K562 (cell line): ENCODE results near the gene FANCG.

Experiments
- BACH1 ChIP-seq: fragments of 200-800 bp; sonication (Bioruptor generic); IDR thresholded peaks from 2 replicates; pipeline ENCODE4 v1.6.1; 2016; ENCODE audit warnings: missing genetic modification characterization, missing compliant biosample characterization
- CBFB ChIP-seq: sonication (generic); formaldehyde crosslinking; IDR thresholded peaks from 2 replicates; pipeline ENCODE4 v1.4.0; 2020; ENCODE audit warnings: mild to moderate bottlenecking, missing genetic modification reagents
- CHD2 ChIP-seq: IDR thresholded peaks from 2 replicates; pipeline ENCODE4 v1.6.1; 2011; ENCODE audit warnings: low read depth, low read length
- MCM3 ChIP-seq: fragments of 450-650 bp; IDR thresholded peaks from 2 replicates; pipeline ENCODE4 v1.6.1; 2016
- POLR2A ChIP-seq: fragments of 450-650 bp; conservative IDR thresholded peaks from 2 replicates; pipeline ENCODE4 v1.6.1; 2016
- SMAD4 ChIP-seq: fragments of 250-450 bp; sonication (Bioruptor Pico); conservative IDR thresholded peaks from 2 replicates; pipeline ENCODE4 v1.8.0; 2021; ENCODE audit warnings: inconsistent platforms, mild to moderate bottlenecking, moderate library complexity
- SMARCA5 ChIP-seq: fragments of 450-650 bp; IDR thresholded peaks from 2 replicates; pipeline ENCODE4 v1.6.1; 2016
- SMC3 ChIP-seq: conservative IDR thresholded peaks from 2 replicates; pipeline ENCODE4 v1.6.1; 2011; ENCODE audit warnings: low read depth, low read length, improper control_type of control experiment; ENCODE audit not compliant: insufficient read depth
- ZBTB5 ChIP-seq: fragments of 450-650 bp; IDR thresholded peaks from 2 replicates; pipeline ENCODE4 v1.6.1; 2017; ENCODE audit warnings: antibody characterized with exemption
- ZNF12 ChIP-seq: sonication (generic); formaldehyde crosslinking; IDR thresholded peaks from 2 replicates; pipeline ENCODE4 v1.4.0; 2020; ENCODE audit warnings: mild to moderate bottlenecking, missing genetic modification reagents
- ZNF445 ChIP-seq: fragments of 250-450 bp; sonication (Bioruptor Pico); IDR thresholded peaks from 2 replicates; pipeline ENCODE4 v1.4.0; 2020; ENCODE audit warnings: low read depth, mild to moderate bottlenecking, moderate library complexity
- TF ChIP-seq, protein P1 (sequence below), 3 experiments: IDR thresholded peaks in 2 of 3; conservative IDR thresholded peaks in 1 of 3; 2 replicates each; pipeline ENCODE4 v1.5.1; 2011 to 2012; ENCODE audit warnings: low read length in 3 of 3, mild to moderate bottlenecking in 3 of 3, control low read depth in 2 of 3, improper control_type of control experiment in 1 of 3, inconsistent platforms in 1 of 3, low read depth in 1 of 3, mixed read lengths in 1 of 3, moderate library complexity in 1 of 3; ENCODE audit not compliant: insufficient read depth in 2 of 3
- TF ChIP-seq, protein P2 (sequence below): sonication (generic); formaldehyde crosslinking; IDR thresholded peaks from 2 replicates; pipeline ENCODE4 v1.9.0; 2022; ENCODE audit warnings: mild to moderate bottlenecking, missing genetic modification reagents

- TF ChIP-seq, protein P1, sequence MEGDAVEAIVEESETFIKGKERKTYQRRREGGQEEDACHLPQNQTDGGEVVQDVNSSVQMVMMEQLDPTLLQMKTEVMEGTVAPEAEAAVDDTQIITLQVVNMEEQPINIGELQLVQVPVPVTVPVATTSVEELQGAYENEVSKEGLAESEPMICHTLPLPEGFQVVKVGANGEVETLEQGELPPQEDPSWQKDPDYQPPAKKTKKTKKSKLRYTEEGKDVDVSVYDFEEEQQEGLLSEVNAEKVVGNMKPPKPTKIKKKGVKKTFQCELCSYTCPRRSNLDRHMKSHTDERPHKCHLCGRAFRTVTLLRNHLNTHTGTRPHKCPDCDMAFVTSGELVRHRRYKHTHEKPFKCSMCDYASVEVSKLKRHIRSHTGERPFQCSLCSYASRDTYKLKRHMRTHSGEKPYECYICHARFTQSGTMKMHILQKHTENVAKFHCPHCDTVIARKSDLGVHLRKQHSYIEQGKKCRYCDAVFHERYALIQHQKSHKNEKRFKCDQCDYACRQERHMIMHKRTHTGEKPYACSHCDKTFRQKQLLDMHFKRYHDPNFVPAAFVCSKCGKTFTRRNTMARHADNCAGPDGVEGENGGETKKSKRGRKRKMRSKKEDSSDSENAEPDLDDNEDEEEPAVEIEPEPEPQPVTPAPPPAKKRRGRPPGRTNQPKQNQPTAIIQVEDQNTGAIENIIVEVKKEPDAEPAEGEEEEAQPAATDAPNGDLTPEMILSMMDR (IDR thresholded peaks at IDR 0.05 in 2 of 3, conservative IDR thresholded peaks at IDR 0.05 in 1 of 3; ENCODE audit: insufficient read depth in 2 of 3, low read depth in 1 of 3, low read length in 3 of 3), result no peak
- TF ChIP-seq, protein P2, sequence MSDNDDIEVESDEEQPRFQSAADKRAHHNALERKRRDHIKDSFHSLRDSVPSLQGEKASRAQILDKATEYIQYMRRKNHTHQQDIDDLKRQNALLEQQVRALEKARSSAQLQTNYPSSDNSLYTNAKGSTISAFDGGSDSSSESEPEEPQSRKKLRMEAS (CRISPR knock-in tag), result no peak
- TF ChIP-seq ZNF445 (CRISPR knock-in tag) (no peak), SMC3 (no peak), ZNF12 (CRISPR knock-in tag) (no peak), BACH1 (tag) (no peak), SMARCA5 (no peak), ZBTB5 (no peak), MCM3 (no peak), CBFB (CRISPR knock-in tag) (no peak), CHD2 (no peak), POLR2A (no peak), SMAD4 (CRISPR knock-in tag) (no peak)
Measured at GRCh38 chr9:35107297-35108290, 27.9 kb upstream of the FANCG start.
